Parathyroid adenoma (tissue), 2 donors: ENCODE measurements around the gene SLC22A8.

Experiments
- H2AFZ ChIP-seq: fragments of 300-600 bp; sonication (generic); one replicate; pipeline ENCODE4 v1.7.0; 2017; ENCODE audit warnings: antibody characterized with exemption, mild to moderate bottlenecking
- H3K27ac ChIP-seq: fragments of 300-600 bp; sonication (generic); one replicate; pipeline ENCODE4 v1.7.0; 2017
- H3K27me3 ChIP-seq: fragments of 300-600 bp; sonication (generic); one replicate; pipeline ENCODE4 v1.7.0; 2017; ENCODE audit warnings: low read length; ENCODE audit not compliant: control insufficient read depth, insufficient read depth
- H3K36me3 ChIP-seq: fragments of 300-600 bp; sonication (generic); one replicate; pipeline ENCODE4 v1.7.0; 2017; ENCODE audit warnings: low read length; ENCODE audit not compliant: control insufficient read depth, insufficient read depth
- H3K4me1 ChIP-seq: fragments of 300-600 bp; sonication (generic); one replicate; pipeline ENCODE4 v1.7.0; 2017; ENCODE audit warnings: control low read depth
- H3K4me2 ChIP-seq: fragments of 300-600 bp; sonication (generic); one replicate; pipeline ENCODE4 v1.7.0; 2017; ENCODE audit warnings: low read length
- H3K4me3 ChIP-seq: fragments of 300-600 bp; sonication (generic); one replicate; pipeline ENCODE4 v1.7.0; 2017; ENCODE audit warnings: low read depth, low read length
- H3K79me2 ChIP-seq: fragments of 300-600 bp; sonication (generic); one replicate; pipeline ENCODE4 v1.7.0; 2017; ENCODE audit warnings: control low read depth
- H3K9ac ChIP-seq: fragments of 300-600 bp; sonication (generic); one replicate; pipeline ENCODE4 v1.7.0; 2017; ENCODE audit warnings: mild to moderate bottlenecking
- H3K9me3 ChIP-seq: fragments of 300-600 bp; sonication (generic); one replicate; pipeline ENCODE4 v1.7.0; 2017; ENCODE audit warnings: low read length; ENCODE audit not compliant: control insufficient read depth
- TF ChIP-seq, protein P1 (sequence below): fragments of 300-600 bp; sonication (generic); IDR thresholded peaks from one replicate; pipeline ENCODE4 v1.7.0; 2017; ENCODE audit warnings: antibody characterized with exemption, mild to moderate bottlenecking
- donor health status: primary hyperparathyroidism.

The SLC22A8 gene

DNA sequence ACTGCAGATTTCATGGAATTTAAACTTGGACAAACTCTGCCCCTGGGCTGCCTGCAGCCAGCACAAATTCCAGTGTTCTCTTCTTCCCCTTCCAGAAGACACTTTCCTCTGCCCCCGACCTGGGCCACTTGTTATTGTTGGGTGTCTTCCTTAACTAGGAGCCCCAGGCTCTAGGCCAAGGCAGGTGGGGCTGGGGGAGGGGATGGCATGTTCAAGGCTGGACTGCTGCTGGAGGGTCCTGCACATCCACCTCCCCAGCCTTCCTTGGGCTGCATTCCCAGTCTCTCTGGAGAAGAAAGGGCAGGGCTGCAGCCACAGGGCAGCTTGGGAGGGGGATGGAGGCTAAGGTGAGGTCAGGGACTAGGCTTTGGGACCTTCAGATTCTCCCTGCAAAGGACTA is 19.4 kb downstream of the SLC22A8 start:
- TF ChIP-seq, protein P1, sequence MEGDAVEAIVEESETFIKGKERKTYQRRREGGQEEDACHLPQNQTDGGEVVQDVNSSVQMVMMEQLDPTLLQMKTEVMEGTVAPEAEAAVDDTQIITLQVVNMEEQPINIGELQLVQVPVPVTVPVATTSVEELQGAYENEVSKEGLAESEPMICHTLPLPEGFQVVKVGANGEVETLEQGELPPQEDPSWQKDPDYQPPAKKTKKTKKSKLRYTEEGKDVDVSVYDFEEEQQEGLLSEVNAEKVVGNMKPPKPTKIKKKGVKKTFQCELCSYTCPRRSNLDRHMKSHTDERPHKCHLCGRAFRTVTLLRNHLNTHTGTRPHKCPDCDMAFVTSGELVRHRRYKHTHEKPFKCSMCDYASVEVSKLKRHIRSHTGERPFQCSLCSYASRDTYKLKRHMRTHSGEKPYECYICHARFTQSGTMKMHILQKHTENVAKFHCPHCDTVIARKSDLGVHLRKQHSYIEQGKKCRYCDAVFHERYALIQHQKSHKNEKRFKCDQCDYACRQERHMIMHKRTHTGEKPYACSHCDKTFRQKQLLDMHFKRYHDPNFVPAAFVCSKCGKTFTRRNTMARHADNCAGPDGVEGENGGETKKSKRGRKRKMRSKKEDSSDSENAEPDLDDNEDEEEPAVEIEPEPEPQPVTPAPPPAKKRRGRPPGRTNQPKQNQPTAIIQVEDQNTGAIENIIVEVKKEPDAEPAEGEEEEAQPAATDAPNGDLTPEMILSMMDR, result no peak
- H3K36me3 ChIP-seq, result no peaks in the 10 kb centered on the region
- no peaks in the 10 kb centered on the region for H3K4me1 ChIP-seq
- H3K27me3 ChIP-seq, result no peaks in the 10 kb centered on the region
- H2AFZ ChIP-seq, result no peak overlapping the region
- H3K4me2 ChIP-seq, result no peak overlapping the region
- no peak overlapping the region for H3K4me3 ChIP-seq
- H3K9ac ChIP-seq, result no peak overlapping the region
- no peak overlapping the region for H3K27ac ChIP-seq
- no peaks in the 10 kb centered on the region for H3K79me2 ChIP-seq
- no peaks in the 10 kb centered on the region for H3K9me3 ChIP-seq

GRCh38 chr11:62994775-62995174 is 20.9 kb downstream of the SLC22A8 start:
- H3K4me1 ChIP-seq, result no peaks in the 10 kb centered on the region
- H3K79me2 ChIP-seq, result no peaks in the 10 kb centered on the region
- H3K4me2 ChIP-seq, result no peak overlapping the region
- no peaks in the 10 kb centered on the region for H3K9me3 ChIP-seq
- no peak overlapping the region for H3K4me3 ChIP-seq
- H3K27me3 ChIP-seq, result no peaks in the 10 kb centered on the region
- H3K36me3 ChIP-seq, result no peaks in the 10 kb centered on the region
- TF ChIP-seq, protein P1, result no peak
- H3K9ac ChIP-seq, result no peak overlapping the region
- no peak overlapping the region for H3K27ac ChIP-seq
- H2AFZ ChIP-seq, result no peak overlapping the region

- no peaks in the 10 kb centered on the region for H3K36me3 ChIP-seq
- H3K79me2 ChIP-seq, result no peaks in the 10 kb centered on the region
Measured at GRCh38 chr11:62988276-62988675, 27.4 kb downstream of the SLC22A8 start.

DNA sequence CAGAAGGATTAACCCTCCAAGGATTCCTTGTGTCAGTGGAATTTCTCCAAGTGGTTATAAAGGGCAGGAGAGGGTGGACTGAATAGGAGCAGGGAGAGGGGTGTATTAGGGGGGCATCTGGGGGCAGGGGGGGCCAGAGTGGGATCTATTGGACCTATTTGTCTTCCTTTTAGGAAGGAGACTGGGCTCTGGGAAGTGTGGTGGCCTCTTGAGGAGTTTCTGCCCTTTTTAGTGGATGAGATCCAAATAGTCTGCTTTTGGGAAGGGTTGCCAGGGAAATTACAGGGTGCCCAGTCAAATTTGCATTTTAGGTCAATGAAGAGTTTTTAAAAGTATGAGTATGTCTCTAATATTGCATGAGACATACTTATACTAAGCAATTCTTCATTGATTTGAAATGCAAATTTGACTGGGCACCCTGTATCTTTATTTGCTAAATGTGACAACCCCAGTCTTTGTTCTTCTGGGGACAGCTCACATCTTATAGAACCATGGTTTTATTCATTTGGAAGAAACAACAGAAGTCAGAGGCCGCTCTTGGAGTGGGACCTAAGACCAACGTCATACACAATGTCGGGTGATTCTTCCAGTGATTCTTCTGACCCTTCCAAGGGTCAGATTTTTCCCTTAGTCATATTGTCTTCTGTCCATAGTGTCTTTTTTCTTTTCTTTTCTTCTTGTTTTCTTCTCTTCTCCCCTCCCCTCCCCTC is 30.4 kb downstream of the SLC22A8 start:
- Histone ChIP-seq H3K9me3 (no peaks in the 10 kb centered on the region), H3K79me2 (no peaks in the 10 kb centered on the region), H3K36me3 (no peaks in the 10 kb centered on the region), H3K4me1 (no peaks in the 10 kb centered on the region), H3K27ac (no peak overlapping the region), H3K4me3 (no peak overlapping the region), H3K27me3 (no peaks in the 10 kb centered on the region), H3K9ac (no peak overlapping the region), H2AFZ (no peak overlapping the region), H3K4me2 (no peak overlapping the region)
- TF ChIP-seq, protein P1, result no peak

More at GRCh38 chr11:62988276-62988675, 27.4 kb downstream of the SLC22A8 start:
- Histone ChIP-seq H3K4me3 (no peak overlapping the region), H3K4me2 (no peak overlapping the region), H3K4me1 (no peaks in the 10 kb centered on the region), H2AFZ (no peak overlapping the region), H3K27me3 (no peaks in the 10 kb centered on the region), H3K27ac (no peak overlapping the region), H3K9me3 (no peaks in the 10 kb centered on the region), H3K9ac (no peak overlapping the region)
- TF ChIP-seq, protein P1, result no peak

DNA sequence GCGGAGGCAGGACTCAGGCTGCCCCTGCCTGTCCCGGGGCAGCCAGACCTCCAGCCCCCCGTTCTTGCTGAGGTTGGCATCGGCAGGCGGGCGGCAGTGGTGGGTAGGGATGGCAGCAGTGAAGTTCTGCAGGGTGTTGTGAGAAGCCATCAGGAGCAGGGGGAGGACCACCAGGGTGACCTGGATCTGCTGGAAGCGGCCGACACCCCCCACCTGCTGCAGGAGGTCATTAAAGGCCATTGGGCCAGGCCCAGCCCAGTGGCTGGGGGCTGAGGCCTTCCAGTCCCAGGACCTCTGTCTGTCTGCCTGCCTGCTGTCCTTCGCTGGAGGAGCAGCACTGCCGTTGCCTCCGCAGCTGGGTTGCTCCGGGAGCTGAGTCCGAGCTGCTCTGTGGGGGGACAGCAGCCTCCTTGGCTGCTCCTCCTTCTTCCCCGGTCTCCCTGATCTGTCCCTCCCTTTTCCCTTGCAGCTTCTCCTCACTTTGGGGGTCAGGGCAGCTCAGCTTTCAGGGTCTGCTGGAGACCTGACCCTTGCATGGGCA is 31.1 kb downstream of the SLC22A8 start, which contains the start of gene SLC22A6:
Gene SLC22A6 (minus strand): TSS at position 517 of the 541 bp plus-strand sequence. CDS start 277 bp downstream, at position 240.
- Histone ChIP-seq H2AFZ (no peak within 1 kb of the TSS), H3K27me3 (no peaks in the 10 kb centered on the region), H3K4me1 (no peaks in the 10 kb centered on the region), H3K36me3 (no peaks in the 10 kb centered on the region), H3K9ac (no peak within 1 kb of the TSS), H3K79me2 (no peaks in the 10 kb centered on the region), H3K4me3 (no peak within 1 kb of the TSS), H3K4me2 (no peak within 1 kb of the TSS), H3K9me3 (no peaks in the 10 kb centered on the region), H3K27ac (no peak within 1 kb of the TSS)
- TF ChIP-seq, protein P1, result no peak
